GM19372 (cell line): ENCODE results near the gene INF2.

ENCODE experiments used
- ATAC-seq: cut with Tn5 transposase; IDR thresholded peaks from one replicate; pipeline ENCODE4 v1.9.1; 2021; ENCODE audit warnings: mild to moderate bottlenecking, low read depth, moderate library complexity; ENCODE audit not compliant: unreplicated experiment

INF2 gene

DNA sequence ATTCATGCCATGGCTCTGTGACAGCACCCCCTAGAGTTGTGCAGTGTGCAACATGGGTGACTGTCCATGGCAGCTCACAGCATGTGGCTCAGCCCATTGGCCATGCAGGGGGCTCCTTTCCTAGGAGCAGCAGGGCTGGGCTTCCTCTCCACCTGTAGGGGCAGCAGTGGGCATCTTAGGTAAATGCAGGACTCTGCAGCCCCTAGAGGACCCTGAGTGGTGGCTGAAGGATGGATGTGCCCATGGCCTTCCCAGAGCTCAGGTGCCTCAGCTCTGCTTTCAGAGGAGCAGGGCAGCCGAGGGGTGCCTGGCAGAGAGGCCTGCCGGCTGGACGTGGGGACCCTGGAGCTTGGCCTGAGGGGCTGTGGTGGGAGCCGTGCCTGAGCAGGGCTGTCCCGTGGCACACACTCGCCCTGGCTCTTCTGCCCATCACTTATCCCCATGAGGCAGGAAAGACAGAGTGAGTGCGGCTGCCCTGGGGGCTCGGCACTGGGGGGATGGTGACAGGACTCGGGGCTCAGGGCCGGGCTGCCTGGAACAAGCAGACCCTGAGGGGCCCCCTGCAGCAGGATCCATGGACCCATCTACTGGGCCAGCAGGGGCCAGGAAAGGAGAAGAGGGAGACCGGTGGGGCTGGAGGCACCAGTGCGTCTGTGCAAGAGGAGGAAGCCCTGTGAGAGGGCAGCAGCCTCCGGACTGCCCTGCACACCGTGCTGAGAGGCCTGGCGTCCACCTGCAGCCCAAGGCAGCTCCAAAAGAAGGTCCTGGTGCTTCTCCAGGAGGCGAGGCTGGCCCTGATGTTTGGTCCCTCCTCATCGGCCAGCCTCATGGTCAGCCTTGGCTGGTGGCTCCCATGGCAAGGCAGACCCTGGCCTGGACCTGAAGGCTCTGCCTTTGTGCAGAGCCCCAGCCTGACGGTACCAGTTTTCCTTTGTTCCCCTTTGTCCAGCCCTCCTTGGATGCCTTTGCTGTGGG, 42.2 kb downstream of the INF2 start:
- no peak for ATAC-seq

DNA sequence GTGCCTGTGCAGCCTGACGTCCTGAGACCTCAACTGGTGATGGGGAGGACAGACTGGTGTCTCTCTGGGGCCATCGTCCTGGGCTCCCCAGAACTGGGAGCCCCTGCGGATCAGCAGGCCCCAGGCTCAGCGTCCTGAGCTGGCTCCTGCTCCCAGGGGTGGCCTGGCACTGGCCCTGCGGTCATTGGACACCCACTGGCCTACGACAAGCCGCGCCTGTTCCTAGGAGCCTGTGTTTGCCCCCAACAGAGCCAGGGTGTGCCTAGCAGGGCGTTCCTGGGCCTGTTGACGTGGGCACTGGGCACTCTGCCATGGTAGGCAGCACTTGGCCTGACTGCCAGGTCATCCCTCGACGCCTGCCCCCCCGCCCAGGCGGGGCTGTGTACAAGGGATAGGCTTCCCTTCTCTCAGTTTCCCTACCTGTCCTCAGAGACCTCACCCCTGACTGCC, 43.0 kb downstream of the INF2 start:
- no peak for ATAC-seq

DNA sequence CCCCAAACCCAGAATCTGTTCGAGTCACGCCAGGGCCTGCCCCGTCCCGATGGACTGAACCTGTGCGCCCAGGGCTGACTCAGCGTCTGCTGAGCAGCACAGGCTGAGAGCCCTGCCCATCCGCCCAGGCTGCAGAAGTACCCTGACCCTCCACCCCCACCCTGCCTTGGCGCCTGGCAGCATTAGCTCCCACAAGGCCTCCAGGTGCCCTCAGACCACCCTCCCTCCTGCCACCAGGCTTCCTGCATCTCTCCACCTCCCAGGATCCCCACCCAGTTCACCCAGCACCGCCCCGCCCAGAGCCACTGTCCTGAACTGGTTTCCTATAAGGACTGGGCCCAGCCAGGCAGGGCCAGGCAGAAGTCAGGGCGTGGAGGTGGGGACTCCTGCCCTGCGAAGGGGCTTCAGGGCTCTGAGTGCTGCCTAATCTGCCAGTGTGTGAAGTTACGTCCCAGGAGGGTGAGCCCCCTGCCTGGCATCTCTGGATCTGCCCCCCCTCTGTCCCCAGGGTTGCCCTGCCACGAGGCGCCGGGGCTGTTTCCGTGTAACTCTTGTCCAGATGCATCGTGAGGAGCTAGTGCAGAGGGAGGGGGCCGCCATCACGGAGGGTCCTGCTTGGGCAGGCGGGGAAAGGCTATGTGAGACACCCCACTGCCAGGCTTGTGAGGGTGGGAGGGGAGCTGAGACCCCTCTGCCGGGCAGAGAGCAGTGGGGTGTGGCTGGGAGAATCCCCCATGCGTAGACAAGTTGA, 43.7 kb downstream of the INF2 start:
- ATAC-seq: no peak

DNA sequence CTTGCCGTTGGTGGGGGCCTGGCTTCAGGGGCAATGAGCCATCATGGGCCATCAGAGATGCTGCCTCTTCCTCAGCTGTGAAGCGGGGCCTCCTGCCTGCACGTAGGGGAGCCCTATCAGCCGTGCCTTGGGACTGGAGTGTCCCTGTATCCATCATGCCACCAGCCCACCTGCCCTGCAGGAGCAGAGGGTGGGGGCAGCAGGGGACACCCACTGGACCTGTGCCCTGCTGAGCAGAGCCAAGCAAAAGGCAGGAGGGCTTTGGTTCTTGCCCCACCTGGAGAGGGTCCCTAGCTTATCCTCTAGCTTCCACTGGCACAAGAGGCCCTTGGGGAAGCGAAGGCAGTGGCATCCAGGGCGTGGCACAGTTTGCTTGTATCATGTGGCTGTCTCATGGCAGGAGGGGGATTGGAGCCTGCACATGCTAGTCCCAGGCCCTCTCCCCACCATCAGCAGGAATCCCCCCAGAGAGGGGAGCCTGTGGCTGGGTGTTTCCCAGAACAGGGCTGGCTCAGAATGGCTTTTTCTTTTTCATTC, 44.7 kb downstream of the INF2 start:
- ATAC-seq: no peak

DNA sequence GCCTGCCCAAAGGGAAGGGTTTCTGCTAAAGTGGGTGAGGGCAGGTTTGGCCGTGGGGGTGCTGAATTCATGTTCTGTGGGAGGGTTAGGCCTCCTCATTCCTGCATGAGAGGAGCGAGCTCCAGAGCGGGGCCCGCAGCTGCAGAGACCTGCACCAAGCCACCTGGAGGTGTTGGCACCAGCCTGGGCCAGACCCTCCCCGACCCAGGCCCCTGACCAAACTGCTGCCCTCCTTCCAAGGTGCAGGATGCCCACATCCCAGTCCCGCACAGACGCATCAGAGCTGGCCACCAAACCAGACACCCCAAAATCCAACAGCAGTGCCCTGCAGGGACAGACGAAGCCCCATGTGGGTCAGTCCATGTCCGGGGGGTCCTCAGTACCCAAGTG, 45.2 kb downstream of the INF2 start:
- ATAC-seq: no peak

DNA sequence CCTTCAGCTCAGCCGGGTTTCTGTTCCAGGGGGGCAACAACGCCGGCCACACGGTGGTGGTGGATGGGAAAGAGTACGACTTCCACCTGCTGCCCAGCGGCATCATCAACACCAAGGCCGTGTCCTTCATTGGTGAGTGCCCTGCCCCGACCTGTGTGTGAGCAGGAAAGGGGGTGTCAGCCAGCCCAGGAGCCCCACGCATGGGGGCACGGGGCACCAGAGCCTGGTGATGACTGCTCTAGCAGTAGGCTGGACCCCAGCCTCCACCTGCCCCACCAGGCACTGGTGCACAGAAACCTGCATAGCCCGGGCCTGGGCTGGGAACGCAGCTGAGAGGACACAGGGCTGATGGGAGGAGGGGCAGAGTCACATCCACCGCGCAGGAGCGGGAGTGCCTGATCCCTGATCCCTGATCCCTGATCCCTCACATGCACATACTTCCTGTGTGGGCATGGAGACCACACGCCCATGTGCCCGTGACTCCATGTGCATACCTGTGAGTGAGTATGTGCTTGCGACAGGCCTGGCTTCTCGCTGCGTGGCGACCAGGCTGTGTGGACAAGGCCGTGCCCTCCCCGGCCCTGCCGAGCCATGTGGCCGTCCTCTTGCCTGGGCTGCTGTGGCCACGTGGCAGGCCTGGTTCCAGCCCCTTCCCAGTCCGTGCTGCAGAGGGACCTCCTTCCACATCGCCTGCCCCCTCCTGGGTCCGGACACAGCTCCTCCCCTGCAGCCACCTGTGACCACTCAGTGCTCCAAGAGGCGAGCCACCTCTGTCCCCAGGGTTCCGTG, 45.8 kb downstream of the INF2 start:
- ATAC-seq: no peak

DNA sequence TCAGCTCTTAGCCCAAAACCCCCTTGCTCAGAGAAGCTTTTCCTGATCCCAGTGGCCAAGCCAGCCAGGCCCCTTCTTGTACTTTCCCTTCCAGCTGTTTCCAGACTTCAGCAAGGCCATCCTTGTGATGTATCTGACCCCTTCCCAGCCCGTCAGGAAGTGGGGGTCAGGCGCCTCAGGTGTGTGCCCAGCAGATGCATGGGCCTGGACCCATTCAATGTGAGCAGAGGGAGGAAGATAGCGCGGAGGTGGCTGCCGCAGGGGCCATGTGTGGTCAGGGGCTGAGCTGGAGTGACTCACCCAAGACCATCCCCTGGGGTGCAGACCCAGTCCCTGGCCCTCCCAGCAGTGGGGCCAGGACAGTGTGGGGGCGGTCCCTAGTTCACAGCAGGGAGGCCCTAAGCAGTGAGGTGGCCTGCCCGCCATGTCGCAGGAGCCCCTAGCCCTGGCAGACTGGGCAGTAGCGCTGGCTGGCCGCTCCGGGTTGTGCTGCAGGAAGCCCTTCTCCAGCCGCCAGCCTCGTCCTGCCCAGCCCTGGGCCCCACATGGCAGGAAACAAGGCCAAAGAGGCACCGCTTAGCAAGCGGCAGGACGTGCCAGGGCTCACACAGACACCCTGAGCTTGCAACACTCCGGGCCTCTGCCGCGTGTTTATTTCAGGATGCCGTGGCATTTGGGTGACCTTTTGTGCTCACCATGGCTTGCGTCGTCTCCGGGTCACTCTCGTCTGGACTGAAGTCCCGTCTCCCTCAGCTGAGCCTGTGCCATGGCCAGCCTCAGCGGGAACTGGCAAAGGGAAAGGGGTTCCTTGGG, 46.6 kb downstream of the INF2 start:
- no peak for ATAC-seq

DNA sequence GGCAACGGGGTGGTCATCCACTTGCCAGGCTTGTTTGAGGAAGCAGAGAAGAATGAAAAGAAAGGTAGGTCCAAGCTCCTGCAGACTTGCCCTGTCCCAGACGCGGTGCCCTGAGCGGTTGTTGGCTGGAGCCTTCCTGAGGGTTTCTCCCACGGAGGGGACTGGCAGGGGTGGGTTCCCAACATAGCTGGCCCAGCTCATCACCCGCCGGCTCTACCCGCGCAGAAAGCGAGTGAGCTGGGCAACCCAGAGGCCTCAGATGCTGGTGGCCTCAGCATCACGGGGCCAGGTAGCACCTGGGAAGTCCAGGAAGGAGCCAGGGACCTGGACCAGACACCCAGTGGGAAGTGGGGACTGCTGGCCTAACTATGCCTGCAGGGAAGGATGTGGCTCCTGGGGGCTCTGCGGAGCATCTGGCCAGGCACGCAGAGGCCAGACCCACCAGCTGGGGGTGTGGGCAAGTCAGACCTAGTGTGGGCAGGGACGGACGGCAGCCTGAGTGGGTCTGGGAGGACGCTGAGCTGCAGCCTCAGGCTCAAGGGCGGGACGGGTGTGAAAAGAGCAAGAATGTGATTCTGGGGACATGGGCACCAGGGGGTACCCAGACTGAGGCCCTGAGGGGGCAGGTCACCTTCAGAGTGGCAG, 49.1 kb downstream of the INF2 start:
- ATAC-seq: no peak

DNA sequence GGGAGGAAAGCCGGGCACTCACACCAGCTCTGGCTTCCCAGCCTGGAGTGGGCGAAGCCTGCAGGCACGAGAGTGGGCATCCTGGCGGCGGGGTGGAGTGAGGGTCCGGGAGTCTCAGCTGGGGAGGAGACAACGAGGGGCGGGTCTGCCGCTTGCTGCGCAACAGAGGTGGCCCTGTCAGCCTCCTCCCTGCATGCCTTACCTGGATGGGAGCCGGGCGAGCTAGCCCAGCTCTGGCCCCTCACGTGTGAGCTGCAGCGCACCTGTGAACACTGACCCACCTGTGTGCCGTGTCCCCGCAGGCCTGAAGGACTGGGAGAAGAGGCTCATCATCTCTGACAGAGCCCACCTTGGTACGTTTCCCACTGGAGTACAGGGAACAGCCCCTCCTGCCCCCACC, 49.6 kb downstream of the INF2 start:
- no peak for ATAC-seq

DNA sequence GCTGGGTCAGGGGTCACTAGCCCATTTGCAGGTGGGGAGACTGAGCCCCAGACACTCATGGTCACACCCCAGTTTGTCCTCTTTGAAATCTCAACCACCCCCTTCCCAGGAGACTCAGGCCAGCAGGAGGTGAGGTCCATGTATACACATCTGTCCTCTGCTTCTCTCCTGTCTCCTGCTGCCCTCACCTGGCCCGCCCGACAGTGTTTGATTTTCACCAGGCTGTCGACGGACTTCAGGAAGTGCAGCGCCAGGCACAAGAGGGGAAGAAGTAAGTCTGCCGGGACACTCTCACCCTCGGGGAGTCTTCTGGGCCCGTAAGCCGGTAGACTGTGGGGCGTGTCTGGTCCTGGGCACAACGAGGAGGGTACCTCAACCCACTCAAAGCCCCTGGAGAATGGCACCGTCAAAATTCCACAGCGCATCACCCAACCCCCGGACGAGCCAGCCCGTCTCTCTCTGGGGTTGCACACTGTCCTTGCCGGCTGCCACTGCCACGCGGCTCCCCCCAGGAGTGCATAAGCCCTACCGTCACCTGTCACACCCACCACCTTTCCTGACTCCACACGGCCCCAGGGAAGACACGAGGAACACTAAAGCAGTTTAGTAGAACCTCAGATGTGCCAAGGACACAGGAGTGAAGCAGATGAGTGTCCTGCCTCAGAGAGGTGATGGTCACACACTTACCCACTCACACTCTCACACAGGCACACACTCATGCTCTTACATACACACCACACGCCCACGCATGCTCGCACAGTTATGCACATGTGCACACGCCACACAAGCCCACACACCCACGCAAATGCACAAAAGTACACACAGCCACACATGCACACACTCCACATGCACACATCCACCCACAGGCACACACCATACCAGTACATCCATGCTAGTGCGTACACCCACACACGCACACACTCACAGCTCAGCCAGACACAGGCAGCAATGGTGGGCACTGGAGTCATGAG, 50.4 kb downstream of the INF2 start:
- ATAC-seq: no peak

DNA sequence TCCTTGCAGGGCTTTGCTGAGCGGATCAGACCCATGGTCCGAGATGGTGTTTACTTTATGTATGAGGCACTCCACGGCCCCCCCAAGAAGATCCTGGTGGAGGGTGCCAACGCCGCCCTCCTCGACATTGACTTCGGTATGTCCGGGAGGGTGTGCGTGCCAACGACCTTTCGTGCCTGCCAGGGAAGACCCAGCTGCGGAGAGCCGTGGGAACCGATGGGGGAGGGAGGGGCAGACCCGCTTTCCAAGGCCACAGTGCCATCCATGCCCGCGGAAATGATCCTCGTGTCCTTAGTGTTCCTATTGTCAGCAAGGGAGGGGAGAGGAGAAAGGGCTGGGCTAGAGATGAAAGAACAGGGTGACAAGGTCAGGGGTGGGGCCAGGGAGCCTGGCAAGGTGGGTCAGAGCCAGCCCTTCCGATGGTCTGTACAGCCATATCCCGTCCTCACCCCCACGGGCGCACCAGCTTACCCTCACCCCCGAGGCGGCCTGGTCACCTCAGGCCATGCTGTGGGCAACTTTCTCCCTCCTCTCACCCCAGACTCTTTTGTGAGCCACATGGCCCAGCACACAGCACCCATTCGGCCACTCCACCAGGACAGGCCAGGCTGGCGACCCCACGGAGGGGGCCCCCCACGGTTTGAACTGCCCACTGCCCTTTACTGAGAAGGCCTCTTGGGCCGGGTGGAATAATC, 51.8 kb downstream of the INF2 start:
- ATAC-seq: no peak

DNA sequence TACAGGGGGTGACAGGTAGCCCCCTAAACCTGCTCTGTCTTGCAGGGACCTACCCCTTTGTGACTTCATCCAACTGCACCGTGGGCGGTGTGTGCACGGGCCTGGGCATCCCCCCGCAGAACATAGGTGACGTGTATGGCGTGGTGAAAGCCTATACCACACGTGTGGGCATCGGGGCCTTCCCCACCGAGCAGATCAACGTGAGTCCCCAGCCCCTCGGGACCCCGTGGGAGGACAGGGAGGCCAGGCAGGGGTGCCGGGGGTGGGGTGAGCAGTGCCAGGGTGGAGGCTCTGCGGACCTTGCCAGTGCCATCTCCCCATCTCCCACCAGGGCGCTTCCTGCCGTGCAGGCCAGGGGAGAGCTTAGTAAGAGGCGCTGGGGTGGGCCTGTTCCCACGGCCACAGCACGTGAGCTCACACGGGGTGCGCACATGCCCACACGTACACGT, 52.4 kb downstream of the INF2 start:
- no peak for ATAC-seq

DNA sequence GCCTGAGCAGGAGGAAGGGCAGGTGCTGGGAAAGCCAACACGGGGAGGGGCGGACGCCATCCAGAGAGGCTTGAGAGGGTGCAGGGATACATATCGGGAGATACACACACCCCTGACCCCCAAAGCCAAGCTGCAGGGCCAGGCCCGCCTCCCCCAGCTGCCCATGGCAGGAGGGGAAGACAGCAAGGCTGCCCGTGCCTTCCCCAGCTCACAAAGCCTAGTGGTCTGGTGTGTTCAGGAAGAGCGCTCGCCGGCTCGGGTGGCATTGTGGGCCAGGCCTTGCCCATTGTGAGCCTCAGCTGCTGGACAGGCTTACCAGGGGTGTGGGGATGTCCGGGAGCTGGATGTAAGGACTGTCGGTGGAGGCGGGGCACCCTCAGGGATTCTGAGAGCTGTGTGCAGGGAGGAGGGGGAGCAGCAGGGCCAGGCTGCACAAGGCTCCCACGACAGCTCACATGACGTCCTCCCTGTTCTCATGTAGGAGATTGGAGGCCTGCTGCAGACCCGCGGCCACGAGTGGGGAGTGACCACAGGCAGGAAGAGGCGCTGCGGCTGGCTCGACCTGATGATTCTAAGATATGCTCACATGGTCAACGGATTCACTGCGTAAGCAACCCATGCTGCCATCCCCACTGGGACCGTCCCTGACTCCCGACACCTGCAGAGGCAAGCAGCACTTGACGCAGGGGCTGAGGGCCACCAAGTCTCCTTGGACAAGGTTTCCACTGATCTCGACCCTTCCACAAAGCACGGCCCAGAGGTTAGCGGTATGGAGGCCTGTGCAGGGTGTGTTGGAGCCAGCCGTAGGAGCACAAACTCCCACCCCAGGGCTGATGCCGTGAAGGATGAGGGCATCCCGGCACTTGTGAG, 53.4 kb downstream of the INF2 start:
- ATAC-seq: no peak

DNA sequence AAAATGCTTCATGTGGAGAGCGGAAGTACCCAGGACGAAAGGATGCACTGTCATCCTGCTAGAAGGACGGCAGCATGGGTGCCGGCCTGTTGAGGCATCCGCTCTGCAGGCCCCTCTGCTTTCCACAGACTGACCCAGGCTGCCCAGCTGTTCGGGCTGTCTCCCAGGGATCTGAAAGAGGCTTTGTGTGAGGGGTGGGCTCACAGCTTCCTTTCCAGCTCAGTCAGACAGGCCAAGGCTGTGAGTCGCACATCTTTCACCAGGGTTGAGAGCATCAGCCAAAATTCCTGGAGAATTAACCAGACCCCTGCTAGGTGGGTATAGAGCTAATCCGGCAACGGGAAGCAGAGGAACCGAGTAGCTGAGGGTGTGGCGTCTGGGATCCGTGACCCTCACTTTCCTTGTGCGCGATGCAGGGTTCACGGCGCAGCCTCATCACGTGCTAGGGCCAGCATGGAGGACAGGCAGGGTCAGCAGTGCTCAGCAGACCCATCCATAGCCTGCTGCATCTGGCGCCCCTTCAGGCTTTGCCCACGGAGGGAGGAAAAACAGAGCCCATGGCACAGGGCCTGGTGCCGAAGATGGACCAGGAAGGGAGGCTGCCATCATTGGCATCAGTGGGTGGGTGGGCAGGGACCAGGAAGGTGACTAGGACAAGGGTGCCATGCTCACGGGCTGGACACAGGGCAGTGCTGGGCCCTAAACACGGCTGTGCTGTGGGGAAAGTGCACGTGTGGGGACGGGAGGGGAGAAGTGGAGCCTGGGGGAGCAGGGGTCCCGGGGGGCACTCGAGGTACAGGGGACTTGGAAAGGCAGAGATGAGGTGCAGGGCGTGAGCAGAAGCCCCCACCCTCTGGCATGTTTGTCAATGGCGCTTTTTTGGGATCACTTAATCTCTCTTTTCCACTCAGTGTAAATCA, 54.3 kb downstream of the INF2 start:
- no peak for ATAC-seq

DNA sequence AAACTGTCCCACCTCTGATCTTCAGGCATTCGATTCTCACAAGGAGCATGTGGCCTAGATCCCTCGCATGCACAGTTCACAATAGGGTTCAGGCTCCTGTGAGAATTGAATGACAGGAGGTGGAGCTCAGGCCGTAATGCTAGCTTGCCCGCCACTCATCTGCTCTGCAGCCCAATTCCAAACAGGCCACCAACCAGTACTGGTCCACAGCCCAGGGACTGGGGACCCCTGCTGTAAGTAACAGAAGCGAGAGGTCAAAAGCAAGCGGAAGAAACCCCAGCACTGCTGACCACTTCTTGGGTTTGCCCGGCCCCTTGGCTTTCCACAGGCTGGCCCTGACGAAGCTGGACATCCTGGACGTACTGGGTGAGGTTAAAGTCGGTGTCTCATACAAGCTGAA, 55.1 kb downstream of the INF2 start:
- no peak for ATAC-seq
